HCT116 (cell line): Measurements from ENCODE around the gene CNN2. TPM values are rescaled to one million over a fixed set of nuclear protein-coding genes. Genes with fewer than 3 reads are reported as not detected.

Experiments used
- ATAC-seq: fragments of 200-7000 bp; cut with Tn5 transposase; 2 replicates; pipeline ENCODE4 v1.9.1; 2020; ENCODE audit warnings: mild to moderate bottlenecking, moderate library complexity
- BruUV-seq: library from RNA; stranded (reverse); fragments of 400-500 nt; replicated peaks from 2 replicates; lab custom pipeline; 2021; lab: Mats Ljungman, UMichigan
- CTCF ChIA-PET: fragments of 300-600 bp; sonication (Branson Sonifier 250); formaldehyde crosslinking; loops from one replicate; lab custom pipeline; 2021; ENCODE audit warnings: antibody characterized with exemption; lab: Charles Lee
- POLR2A ChIA-PET: fragments of 300-600, 350-600 bp; sonication (Branson Sonifier 250); formaldehyde crosslinking; loops from one replicate; lab custom pipeline; 2021; ENCODE audit warnings: antibody characterized with exemption; lab: Charles Lee
- RAD21 ChIA-PET, 2 experiments: fragments of 300-600 bp; sonication (Branson Sonifier 250); formaldehyde crosslinking; loops; one replicate each; lab custom pipeline; 2023; ENCODE audit warnings: low total read pairs in 2 of 2; ENCODE audit not compliant: uncharacterized antibody in 2 of 2, unreplicated experiment in 2 of 2, low non-redundant PET in 1 of 2; lab: Charles Lee
- DNase-seq: peaks from one replicate; pipeline ENCODE4 v3.0.0-alpha.2; 2010; ENCODE audit warnings: low read depth, low spot score
- H2AFZ ChIP-seq: fragments of 200-600 bp; shearing (Covaris generic), sonication (generic); 2 replicates; pipeline ENCODE4 v1.6.1; 2017; ENCODE audit warnings: low read depth, mixed run types, mixed read lengths, antibody characterized with exemption, low read length; ENCODE audit not compliant: poor library complexity, severe bottlenecking
- H3K27ac ChIP-seq: 2 replicates; pipeline ENCODE4 v1.5.1; 2012; ENCODE audit warnings: low read depth, low read length
- H3K27me3 ChIP-seq: fragments of 200-600 bp; sonication (generic); 2 replicates; pipeline ENCODE4 v1.6.1; 2016; ENCODE audit warnings: mixed run types, low read length, mixed read lengths; ENCODE audit not compliant: insufficient read depth
- H3K36me3 ChIP-seq, 2 experiments: fragments of 200-500 bp in 1 of 2; fragments of 200-600 bp in 1 of 2; sonication (Bioruptor generic) in 1 of 2; sonication (generic) in 1 of 2; 2 replicates each; pipeline versions ENCODE4 v1.5.1 to v1.6.1; 2014 to 2016; ENCODE audit warnings: low read length in 2 of 2, inconsistent platforms in 1 of 2, mixed read lengths in 1 of 2, mixed run types in 1 of 2; ENCODE audit not compliant: insufficient read depth in 2 of 2, control insufficient read depth in 1 of 2
- H3K4me1 ChIP-seq, 2 experiments: fragments of 200-600 bp in 1 of 2; sonication (generic) in 1 of 2; 2 replicates each; pipeline versions ENCODE4 v1.5.1 to v1.6.1; 2012 to 2017; ENCODE audit warnings: low read length in 2 of 2, inconsistent platforms in 1 of 2, mild to moderate bottlenecking in 1 of 2, mixed read lengths in 1 of 2, mixed run types in 1 of 2, moderate library complexity in 1 of 2; ENCODE audit not compliant: insufficient read depth in 2 of 2, control insufficient read depth in 1 of 2
- H3K4me2 ChIP-seq: fragments of 200-600 bp; sonication (generic); 2 replicates; pipeline ENCODE4 v1.6.1; 2017; ENCODE audit warnings: mixed run types, low read length, mixed read lengths
- H3K4me3 ChIP-seq, 2 experiments: fragments of 200-600 bp in 1 of 2; sonication (generic) in 1 of 2; replicated peaks in 1 of 2; 2 replicates each; pipeline ENCODE4 v1.5.1; 2011 to 2016; ENCODE audit warnings: low read length in 2 of 2, control low read depth in 1 of 2, low read depth in 1 of 2, mild to moderate bottlenecking in 1 of 2, mixed read lengths in 1 of 2, mixed run types in 1 of 2
- H3K79me2 ChIP-seq: fragments of 200-600 bp; sonication (generic); 2 replicates; pipeline ENCODE4 v1.6.1; 2017; ENCODE audit warnings: mild to moderate bottlenecking, mixed run types, low read length, moderate library complexity, mixed read lengths; ENCODE audit not compliant: insufficient read depth
- H3K9ac ChIP-seq: fragments of 200-600 bp; sonication (generic); 2 replicates; pipeline ENCODE4 v1.6.1; 2016; ENCODE audit warnings: low read length, mixed read lengths
- H3K9me2 ChIP-seq: fragments of 200-600 bp; sonication (generic), shearing (Covaris generic); 2 replicates; pipeline ENCODE4 v1.6.1; 2017; ENCODE audit warnings: mixed run types, mild to moderate bottlenecking, moderate library complexity; ENCODE audit not compliant: insufficient read depth
- H3K9me3 ChIP-seq, 2 experiments: fragments of 200-500 bp in 1 of 2; fragments of 200-600 bp in 1 of 2; sonication (Bioruptor generic) in 1 of 2; sonication (generic) in 1 of 2; 2 replicates each; pipeline ENCODE4 v1.6.1; 2014 to 2017; ENCODE audit warnings: low read length in 2 of 2, mixed read lengths in 2 of 2, inconsistent platforms in 1 of 2, low read depth in 1 of 2, mild to moderate bottlenecking in 1 of 2, mixed run types in 1 of 2, moderate library complexity in 1 of 2; ENCODE audit not compliant: control insufficient read depth in 1 of 2, insufficient read depth in 1 of 2
- H4K20me1 ChIP-seq: fragments of 200-600 bp; sonication (generic), shearing (Covaris generic); 2 replicates; pipeline ENCODE4 v1.6.1; 2017; ENCODE audit warnings: mixed run types, mild to moderate bottlenecking, moderate library complexity; ENCODE audit not compliant: insufficient read depth
- ATF3 ChIP-seq: IDR thresholded peaks from 2 replicates; pipeline ENCODE4 v1.6.1; 2012
- CBX3 ChIP-seq: IDR thresholded peaks from 2 replicates; pipeline ENCODE4 v1.6.1; 2012; ENCODE audit warnings: low read depth
- EGR1 ChIP-seq: IDR thresholded peaks from 2 replicates; pipeline ENCODE4 v1.6.1; 2012; ENCODE audit warnings: low read depth
- EZH2 ChIP-seq: fragments of 200-600 bp; sonication (generic); IDR thresholded peaks from 2 replicates; pipeline ENCODE4 v1.6.1; 2017; ENCODE audit warnings: antibody characterized with exemption, mixed run types
- FOSL1 ChIP-seq: IDR thresholded peaks from 2 replicates; pipeline ENCODE4 v1.6.1; 2012; ENCODE audit warnings: low read depth
- JUND ChIP-seq: IDR thresholded peaks from 2 replicates; pipeline ENCODE4 v1.6.1; 2012
- MAX ChIP-seq: IDR thresholded peaks from 2 replicates; pipeline ENCODE4 v1.6.1; 2012
- POLR2AphosphoS5 ChIP-seq: IDR thresholded peaks from 2 replicates; pipeline ENCODE4 v1.6.1; 2011; ENCODE audit warnings: mild to moderate bottlenecking, low read depth, low read length, moderate library complexity
- RAD21 ChIP-seq: IDR thresholded peaks from 2 replicates; pipeline ENCODE4 v1.6.1; 2012; ENCODE audit warnings: low read depth, mild to moderate bottlenecking
- SRF ChIP-seq: IDR thresholded peaks from 2 replicates; pipeline ENCODE4 v1.6.1; 2012; ENCODE audit warnings: low read depth
- YY1 ChIP-seq: IDR thresholded peaks from 2 replicates; pipeline ENCODE4 v1.6.1; 2011; ENCODE audit warnings: low read length, low read depth, moderate library complexity, mild to moderate bottlenecking; ENCODE audit not compliant: insufficient replicate concordance; ENCODE audit errors: extremely low read depth
- ZNF274 ChIP-seq: fragments of 200-500 bp; sonication (Bioruptor generic); IDR thresholded peaks from 2 replicates; pipeline ENCODE4 v1.6.1; 2014; ENCODE audit warnings: mild to moderate bottlenecking, low read depth, low read length, inconsistent platforms
- intact Hi-C: fragments of 100-400 bp; cut with micrococcal nuclease; formaldehyde crosslinking; loops from 2 replicates; pipeline ENCODE4 v1.10.0; 2022
- total RNA-seq: library from RNA; stranded (reverse); gene quantifications from one replicate; pipeline ENCODE4 v1.2.1, GENCODE V29; 2021; ENCODE audit not compliant: unreplicated experiment

Gene CNN2
- total RNA-seq, 1 experiment from 2014 or later: 212 TPM

- H4K20me1 ChIP-seq: no peaks in the 10 kb centered on the region
- H3K4me3 ChIP-seq: no peak overlapping the region
- H2AFZ ChIP-seq: no peak overlapping the region
- no peak overlapping the region for H3K9ac ChIP-seq
- TF ChIP-seq MAX: no peak
- TF ChIP-seq EZH2: no peak
- no peak for TF ChIP-seq POLR2AphosphoS5
- TF ChIP-seq ATF3: no peak
- TF ChIP-seq RAD21: no peak
- TF ChIP-seq EGR1: no peak
- no peak for TF ChIP-seq SRF
- no peak for TF ChIP-seq ZNF274
- no peak for TF ChIP-seq JUND
- no peak for TF ChIP-seq YY1
- TF ChIP-seq CBX3: no peak
- no peak for TF ChIP-seq FOSL1
- no peak overlapping the region for H3K27ac ChIP-seq
- BruUV-seq: no TSS peak
- H3K9me2 ChIP-seq: no peaks in the 10 kb centered on the region
- peaks cover 3 to 10% of the 10 kb centered on the region in 2 experiments; a peak in 2 of 4 replicates for H3K4me1 ChIP-seq
- intact Hi-C loops: no loop called here
- DNase-seq: no peak
- no peaks in the 10 kb centered on the region for H3K27me3 ChIP-seq
- CTCF ChIA-PET: no interaction called here
- RAD21 ChIA-PET: no interaction called here
- POLR2A ChIA-PET: no interaction called here
- no peaks in the 10 kb centered on the region for H3K9me3 ChIP-seq
- H3K36me3 ChIP-seq: no peaks in the 10 kb centered on the region
- H3K4me2 ChIP-seq: no peak overlapping the region
- ATAC-seq: no peak
- H3K79me2 ChIP-seq: no peaks in the 10 kb centered on the region
These were observed 22.1 kb upstream of the CNN2 start for GRCh38 chr19:1004204-1004802.
